HT-29 (cell line): ENCODE measurements around the gene ROR2. TPM values are rescaled to one million over a fixed set of nuclear protein-coding genes. Genes with fewer than 3 reads are reported as not detected.
A peak's percentile ranks its signal among the peaks of the same experiment; 100 is the strongest.
"Not testable (repeated sequence)": the region's sequence is repeated elsewhere in the genome, so short reads cannot be mapped to it uniquely, and the experiment has no call there.

Experiments
- DNase-seq: peaks from one replicate; pipeline ENCODE4 v3.0.0-alpha.2; 2015; ENCODE audit warnings: low spot score
- total RNA-seq: library from RNA; depleted of rRNA; stranded (reverse); fragments of >200 nt; shearing (Covaris generic); gene quantifications from 2 replicates; pipeline ENCODE4 v1.2.3, GENCODE V29; 2014

ROR2 gene
- total RNA-seq, 1 experiment from 2014 or later, result not detected

GRCh38 chr9:91582181-91582580 lies 367.8 kb downstream of the ROR2 start:
- DNase-seq, result no peak

DNA sequence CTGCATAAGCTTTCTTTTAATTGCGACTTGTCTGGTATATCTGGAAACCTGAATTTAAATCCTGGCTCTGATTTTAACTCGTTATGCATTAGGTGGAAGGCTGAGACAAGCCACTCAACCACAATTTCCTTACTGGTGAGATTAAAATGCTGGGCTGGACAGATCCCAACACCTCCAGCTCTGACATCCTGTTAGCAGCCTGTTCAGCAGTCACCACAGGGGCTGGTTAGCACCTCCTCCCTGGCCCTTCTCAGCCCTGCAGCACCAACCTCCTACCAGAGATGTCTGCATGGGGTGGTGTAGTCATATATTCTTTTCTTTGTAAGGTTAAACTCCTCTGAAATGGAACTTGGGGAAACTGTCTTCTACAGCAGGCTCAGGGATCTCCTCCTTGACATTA lies 369.9 kb downstream of the ROR2 start:
- no peak for DNase-seq

DNA sequence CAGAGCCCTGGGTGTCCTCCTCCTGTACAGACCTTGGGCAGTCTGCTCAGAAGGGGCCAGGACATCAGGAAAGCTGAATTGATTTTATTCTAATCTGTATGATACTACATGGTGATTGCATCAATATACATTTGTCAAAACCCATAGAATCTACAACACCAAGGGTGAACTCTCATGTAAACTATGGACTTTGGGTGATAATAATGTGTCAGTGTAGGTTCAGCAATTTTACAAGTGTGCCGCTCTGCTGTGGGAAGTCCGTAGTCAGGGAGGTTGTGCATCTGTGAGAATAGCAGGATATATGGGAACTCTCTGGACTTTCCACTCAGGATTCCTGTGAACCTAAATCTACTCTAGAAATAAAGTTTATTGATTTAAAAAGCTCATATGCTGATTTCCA lies 371.1 kb downstream of the ROR2 start:
- DNase-seq, result no peak

DNA sequence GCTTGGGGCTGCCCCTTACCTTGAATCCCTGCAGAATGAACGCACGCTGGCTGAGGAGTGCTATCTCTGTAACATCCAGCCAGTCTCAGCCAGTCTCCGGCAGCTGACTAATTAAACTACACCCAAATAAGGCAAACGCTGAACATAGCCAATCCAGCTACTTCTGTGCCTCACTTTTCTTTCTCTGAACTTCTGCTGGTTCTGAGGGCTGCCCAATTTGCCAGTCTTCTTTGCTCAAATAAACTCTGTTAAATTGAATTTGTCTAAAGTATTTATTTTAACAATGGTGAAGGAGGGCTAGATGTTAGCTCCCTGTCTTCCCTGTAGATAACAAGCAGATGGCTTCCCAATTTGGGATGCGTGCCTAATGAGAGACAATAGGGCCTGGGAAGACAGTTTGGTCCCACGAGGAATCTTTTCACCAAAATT lies 372.4 kb downstream of the ROR2 start:
- DNase-seq, result no peak

DNA sequence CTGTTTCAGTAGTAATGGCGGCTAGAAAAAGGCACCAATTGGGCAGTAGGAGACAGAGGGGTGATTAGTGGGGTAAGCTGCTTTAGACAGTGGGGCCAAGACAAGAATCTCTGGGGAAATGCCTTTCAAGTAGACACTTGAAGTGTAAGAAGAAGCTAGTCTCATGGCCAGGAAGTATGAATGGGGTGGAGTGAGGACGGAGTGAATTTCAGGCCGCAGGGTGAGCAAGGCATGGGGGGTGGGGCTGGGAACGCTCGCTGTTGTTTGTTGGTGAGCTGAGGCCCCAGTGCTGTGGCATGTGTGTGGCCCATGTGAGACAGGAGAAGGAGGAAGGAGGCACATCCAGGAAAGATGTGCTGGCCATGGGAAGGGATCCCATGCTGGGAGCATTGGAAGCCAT lies 377.2 kb downstream of the ROR2 start:
- DNase-seq, result no peak

DNA sequence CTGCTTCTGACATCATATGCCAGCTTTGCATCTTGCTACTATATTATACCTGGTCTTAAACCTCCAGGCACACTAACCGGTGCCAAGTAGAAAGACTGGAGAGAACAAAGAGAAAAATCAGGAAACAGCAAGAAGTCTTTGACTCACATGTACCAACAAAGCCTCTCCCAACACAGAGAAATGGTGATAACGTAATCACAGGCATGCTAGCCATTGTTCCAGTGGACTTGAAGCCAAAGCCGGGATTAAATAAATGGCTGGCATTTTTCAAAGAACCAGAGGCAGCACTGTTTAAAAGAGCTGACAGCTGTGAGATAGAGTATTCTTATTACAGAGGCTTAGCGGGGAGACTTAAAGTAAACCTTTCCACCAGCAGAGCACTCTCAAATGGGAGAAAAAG lies 378.0 kb downstream of the ROR2 start:
- DNase-seq, result no peak

DNA sequence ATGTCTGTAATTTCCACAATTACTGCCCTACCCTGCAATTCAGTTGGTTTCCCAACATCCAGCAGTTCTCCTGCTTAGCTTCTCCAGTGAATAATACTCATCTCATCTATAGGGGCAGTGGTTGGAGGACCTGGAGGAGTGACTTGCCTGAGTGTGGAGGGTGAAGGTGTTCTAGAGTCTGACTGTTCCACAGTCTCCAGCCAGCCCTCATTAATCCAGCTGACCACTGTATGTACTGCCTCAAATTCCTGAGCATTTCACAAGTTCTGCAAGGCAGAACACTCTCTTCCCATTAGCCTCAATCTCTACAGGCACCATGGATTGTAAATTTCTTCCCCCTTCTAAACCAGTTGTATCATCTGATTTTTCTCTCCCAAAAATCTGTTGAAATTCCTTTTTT lies 379.0 kb downstream of the ROR2 start:
- DNase-seq, result no peak

- DNase-seq, result no peak
Measured at GRCh38 chr9:91567642-91568274, 382.3 kb downstream of the ROR2 start.

DNA sequence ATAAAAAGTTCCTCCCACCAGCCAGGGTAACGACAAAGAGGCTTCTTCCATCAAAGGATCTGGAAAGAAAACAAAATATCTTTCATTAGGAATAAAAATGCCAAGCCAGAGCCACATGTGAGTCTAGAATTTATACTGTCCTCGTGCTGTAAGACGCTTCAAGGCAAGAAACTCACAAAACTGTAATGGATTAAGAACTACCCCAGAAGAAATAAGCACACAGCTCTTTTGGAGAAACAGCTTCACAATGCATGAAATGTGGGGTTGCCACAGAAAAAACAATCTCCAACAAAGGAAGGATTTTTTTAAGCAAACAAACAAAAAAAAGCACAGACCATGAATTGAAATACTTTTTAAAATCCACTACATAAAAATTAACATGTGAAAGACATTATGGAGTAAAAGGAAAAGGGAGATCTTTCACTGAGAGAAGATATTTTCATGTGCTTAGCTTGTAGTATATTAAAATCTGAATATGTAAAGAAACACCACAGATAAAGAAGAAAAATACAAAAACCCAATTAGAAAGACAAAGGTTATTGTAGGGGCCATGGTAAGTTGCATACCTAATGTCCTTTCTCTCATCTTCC lies 385.9 kb downstream of the ROR2 start:
- no peak for DNase-seq

GRCh38 chr9:91562416-91562815 lies 387.6 kb downstream of the ROR2 start:
- DNase-seq, result no peak

GRCh38 chr9:91560301-91560700 lies 389.7 kb downstream of the ROR2 start:
- no peak for DNase-seq

DNA sequence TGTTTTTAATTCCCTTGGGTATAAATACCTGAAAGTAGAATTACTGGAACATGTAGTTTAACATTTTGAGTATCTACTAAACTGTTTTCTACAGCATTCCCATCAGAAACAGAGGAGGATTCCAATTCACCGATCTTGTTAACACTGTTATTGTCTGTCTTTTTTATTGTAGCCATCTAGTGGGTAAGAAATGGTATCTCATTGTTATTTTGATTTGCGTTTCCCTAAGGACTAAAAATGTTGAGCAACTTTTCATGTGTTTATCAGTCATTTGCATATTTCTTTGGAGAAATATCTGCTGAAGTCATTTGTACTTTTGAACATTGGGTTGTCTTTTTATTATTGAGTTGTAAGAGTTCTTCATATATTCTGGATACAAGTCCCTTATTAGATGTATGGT lies 391.1 kb downstream of the ROR2 start:
- DNase-seq, result no peak

GRCh38 chr9:91558395-91558794 lies 391.6 kb downstream of the ROR2 start:
- DNase-seq, result no peak

- no peak for DNase-seq
Measured at GRCh38 chr9:91557327-91557726, 392.7 kb downstream of the ROR2 start.

DNA sequence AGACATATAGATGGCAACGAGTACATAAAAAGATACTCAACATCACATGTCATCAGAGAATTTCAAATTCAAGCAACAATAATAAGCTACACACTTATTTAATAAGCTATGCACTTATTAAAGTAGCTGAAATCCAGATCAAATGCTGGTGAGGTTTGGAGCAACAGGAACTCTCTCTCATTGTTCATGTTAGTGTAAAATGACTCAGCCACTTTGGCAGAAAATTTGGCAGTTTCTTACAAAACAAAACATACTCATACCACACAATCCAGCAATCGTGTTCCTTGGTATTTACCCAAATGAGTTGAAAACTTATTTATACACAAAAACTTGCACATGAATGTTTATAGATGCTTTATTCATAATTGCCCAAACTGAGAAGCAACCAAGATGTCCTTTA lies 394.9 kb downstream of the ROR2 start:
- no peak for DNase-seq

DNA sequence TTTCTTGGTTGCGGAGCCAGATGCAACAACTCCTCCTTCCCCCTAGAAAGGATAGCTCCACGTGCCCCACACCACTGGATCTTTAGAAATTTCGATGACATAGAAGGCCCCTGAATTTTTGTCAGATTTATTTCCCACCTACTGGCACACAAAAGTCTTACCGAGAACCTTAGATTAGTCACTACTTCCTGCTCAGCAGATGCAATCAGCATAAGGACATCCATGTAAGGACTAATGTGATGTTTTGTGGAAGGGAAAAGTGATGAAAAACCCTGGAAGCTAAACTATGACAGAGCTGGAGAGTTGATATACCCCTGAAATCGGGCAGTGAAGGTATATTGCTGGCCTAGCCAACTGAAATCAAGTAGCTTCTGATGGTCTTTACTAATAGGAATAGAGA lies 400.9 kb downstream of the ROR2 start:
- DNase-seq, result no peak

DNA sequence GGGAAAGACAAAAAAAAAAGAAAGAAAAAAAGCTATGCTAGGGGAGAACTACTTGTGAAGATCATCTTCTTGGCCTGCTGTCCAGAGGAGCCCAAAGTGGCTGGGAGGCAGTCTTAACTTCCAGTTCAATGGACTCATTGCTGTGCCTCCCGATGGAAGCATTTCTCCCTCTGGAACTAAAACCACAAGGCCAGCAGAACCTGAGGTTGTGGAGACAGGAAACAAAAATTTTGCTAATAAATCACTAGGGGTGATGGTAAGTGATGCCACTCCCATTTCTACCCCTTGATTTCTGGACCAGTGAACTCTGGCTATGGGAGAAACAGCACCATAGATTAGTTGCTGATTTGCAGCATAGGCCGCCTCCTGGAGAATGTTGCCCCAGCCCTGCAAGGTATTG lies 402.9 kb downstream of the ROR2 start:
- DNase-seq, result no peak

GRCh38 chr9:91546574-91546973 lies 403.5 kb downstream of the ROR2 start:
- no peak for DNase-seq

- no peak for DNase-seq
Measured at GRCh38 chr9:91541734-91542133, 408.3 kb downstream of the ROR2 start.

DNA sequence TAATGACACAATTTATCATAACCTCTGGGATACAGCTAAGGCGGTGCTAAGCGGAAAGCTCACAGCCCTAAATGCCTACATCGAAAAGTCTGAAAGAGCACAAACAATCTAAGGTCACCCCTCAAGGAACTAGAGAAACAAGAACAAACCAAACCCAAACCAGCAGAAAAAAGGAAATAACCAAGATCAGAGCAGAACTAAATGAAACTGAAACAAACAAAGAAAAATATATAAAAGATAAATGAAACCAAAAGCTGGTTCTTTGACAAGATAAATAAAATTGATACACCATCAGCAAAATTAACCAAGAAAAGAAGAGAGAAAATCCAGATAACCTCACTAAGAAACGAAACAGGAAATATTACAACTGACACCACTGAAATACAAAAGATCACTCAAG lies 409.5 kb downstream of the ROR2 start:
- DNase-seq, result not testable (repeated sequence)

GRCh38 chr9:91536211-91536691 lies 413.8 kb downstream of the ROR2 start:
- peak; percentile 29 for DNase-seq

DNA sequence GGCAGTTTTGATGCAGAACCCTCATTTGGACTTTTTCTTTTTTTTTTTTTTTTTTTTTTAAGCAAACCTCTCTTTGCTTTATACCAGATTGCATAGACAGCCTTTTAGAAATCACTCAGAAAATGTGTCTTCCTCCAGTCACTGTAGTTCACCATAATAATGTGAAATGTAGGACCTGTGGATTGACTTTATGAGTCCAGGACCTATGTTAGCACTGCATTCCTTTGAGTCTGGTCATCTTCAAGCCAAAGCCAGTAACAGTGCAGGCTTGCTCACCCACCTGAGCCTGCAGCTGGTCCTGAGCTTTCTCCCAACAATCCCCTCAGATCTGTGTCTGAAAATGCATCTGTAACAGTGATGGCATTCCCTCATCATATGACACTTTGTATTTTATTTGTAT lies 415.7 kb downstream of the ROR2 start:
- no peak for DNase-seq

DNA sequence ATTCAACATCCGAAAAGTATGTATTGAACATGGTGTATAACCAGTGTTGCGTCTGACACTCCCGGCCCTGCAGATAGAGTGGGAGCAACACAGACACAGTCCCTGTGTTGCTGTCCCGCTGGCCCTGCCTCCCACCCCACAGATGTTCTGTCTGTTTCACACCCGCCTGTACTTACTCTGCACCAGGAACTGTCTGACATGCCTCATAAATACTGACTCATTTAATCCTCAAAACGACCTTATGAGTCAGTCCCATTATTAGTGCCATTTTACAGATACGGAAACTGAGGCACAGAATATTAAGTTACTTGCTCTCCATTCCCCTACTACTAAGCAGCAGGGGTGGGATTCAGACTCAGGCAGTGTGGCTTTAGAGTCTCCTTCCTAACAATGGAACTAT lies 416.6 kb downstream of the ROR2 start:
- DNase-seq, result no peak

DNA sequence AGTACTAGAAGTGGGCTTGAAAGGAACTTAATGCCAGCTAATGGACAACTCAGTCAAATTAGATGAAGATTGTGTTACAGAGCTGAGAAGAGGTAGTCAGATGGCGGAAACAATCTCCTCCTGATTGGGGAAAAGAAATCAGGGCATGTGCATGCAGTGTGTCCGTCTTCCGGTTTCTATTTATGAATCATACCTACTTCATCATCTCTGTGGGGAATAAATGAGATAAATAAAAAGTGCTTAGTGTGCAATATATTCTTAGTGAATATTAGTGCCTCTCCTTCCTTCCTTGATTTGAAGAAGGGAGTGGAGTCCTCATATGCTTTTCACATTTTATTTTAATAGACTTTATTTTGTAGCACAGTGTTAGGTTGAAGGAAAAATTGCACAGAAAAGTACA lies 417.7 kb downstream of the ROR2 start:
- DNase-seq, result no peak
